Neutrophil (primary cell): ENCODE results near the gene ALPK1.

ENCODE experiments used
- H3K27ac ChIP-seq: fragments of 200-600 bp; sonication (generic); 2 replicates; pipeline ENCODE4 v1.5.1; 2016; ENCODE audit warnings: mild to moderate bottlenecking, moderate library complexity
- H3K27me3 ChIP-seq: fragments of 200-600 bp; sonication (generic); 2 replicates; pipeline ENCODE4 v1.6.0; 2016; ENCODE audit warnings: mild to moderate bottlenecking
- H3K36me3 ChIP-seq: fragments of 200-600 bp; sonication (generic); 2 replicates; pipeline ENCODE4 v1.5.1; 2017
- H3K4me1 ChIP-seq, 2 experiments: fragments of 200-600 bp in 1 of 2; sonication (generic) in 1 of 2; 1 replicate in 1 of 2; 2 replicates in 1 of 2; pipeline versions ENCODE4 v1.5.1 to v1.6.1; 2013 to 2016; ENCODE audit warnings: low read depth in 1 of 2, low read length in 1 of 2, mild to moderate bottlenecking in 1 of 2, moderate library complexity in 1 of 2; ENCODE audit not compliant: control insufficient read depth in 1 of 2, insufficient read depth in 1 of 2
- H3K4me3 ChIP-seq, 2 experiments: fragments of 200-600 bp in 1 of 2; sonication (generic) in 1 of 2; 1 replicate in 1 of 2; 2 replicates in 1 of 2; pipeline ENCODE4 v1.5.1; 2013 to 2016; ENCODE audit warnings: low read depth in 1 of 2, low read length in 1 of 2, mild to moderate bottlenecking in 1 of 2, moderate library complexity in 1 of 2
- H3K9me3 ChIP-seq: fragments of 200-600 bp; sonication (generic); 2 replicates; pipeline ENCODE4 v1.5.1; 2016
- TF ChIP-seq, protein P1 (sequence below): fragments of 200-600 bp; sonication (generic); IDR thresholded peaks from 2 replicates; pipeline ENCODE4 v1.5.1; 2016; ENCODE audit warnings: antibody characterized with exemption

ALPK1 gene

GRCh38 chr4:112355662-112356061, 58.5 kb downstream of the ALPK1 start:
- Histone ChIP-seq H3K27me3 (no peaks in the 10 kb centered on the region), H3K27ac (no peak overlapping the region), H3K9me3 (no peaks in the 10 kb centered on the region), H3K4me3 (no peak overlapping the region), H3K36me3 (peaks cover 33% of the 10 kb centered on the region), H3K4me1 (no peaks in the 10 kb centered on the region)
- TF ChIP-seq, protein P1, sequence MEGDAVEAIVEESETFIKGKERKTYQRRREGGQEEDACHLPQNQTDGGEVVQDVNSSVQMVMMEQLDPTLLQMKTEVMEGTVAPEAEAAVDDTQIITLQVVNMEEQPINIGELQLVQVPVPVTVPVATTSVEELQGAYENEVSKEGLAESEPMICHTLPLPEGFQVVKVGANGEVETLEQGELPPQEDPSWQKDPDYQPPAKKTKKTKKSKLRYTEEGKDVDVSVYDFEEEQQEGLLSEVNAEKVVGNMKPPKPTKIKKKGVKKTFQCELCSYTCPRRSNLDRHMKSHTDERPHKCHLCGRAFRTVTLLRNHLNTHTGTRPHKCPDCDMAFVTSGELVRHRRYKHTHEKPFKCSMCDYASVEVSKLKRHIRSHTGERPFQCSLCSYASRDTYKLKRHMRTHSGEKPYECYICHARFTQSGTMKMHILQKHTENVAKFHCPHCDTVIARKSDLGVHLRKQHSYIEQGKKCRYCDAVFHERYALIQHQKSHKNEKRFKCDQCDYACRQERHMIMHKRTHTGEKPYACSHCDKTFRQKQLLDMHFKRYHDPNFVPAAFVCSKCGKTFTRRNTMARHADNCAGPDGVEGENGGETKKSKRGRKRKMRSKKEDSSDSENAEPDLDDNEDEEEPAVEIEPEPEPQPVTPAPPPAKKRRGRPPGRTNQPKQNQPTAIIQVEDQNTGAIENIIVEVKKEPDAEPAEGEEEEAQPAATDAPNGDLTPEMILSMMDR, result no peak

DNA sequence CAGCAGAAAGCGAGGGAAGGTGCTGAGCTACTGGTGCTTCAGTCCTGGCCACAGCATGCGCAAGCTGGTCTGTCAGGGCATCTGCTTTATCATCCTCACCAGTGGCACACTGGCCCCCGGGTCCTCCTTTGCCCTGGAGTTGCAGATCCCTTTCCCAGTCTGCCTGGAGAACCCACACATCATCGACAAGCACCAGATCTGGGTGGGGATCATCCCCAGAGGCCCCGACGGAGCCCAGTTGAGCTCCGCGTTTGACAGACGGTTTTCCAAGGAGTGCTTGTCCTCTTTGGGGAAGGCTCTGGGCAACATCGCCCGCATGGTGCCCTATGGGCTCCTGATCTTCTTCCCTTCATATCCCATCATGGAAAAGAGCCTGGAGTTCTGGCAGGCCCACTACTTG, 60.3 kb downstream of the ALPK1 start:
- Histone ChIP-seq H3K9me3 (no peaks in the 10 kb centered on the region), H3K4me1 (no peaks in the 10 kb centered on the region), H3K27ac (no peak overlapping the region), H3K27me3 (no peaks in the 10 kb centered on the region), H3K4me3 (no peak overlapping the region), H3K36me3 (peaks cover 39% of the 10 kb centered on the region)
- TF ChIP-seq, protein P1, result no peak

- Histone ChIP-seq H3K27me3 (no peaks in the 10 kb centered on the region), H3K36me3 (peaks cover 39% of the 10 kb centered on the region)
Measured at GRCh38 chr4:112357897-112358296, 60.7 kb downstream of the ALPK1 start.

DNA sequence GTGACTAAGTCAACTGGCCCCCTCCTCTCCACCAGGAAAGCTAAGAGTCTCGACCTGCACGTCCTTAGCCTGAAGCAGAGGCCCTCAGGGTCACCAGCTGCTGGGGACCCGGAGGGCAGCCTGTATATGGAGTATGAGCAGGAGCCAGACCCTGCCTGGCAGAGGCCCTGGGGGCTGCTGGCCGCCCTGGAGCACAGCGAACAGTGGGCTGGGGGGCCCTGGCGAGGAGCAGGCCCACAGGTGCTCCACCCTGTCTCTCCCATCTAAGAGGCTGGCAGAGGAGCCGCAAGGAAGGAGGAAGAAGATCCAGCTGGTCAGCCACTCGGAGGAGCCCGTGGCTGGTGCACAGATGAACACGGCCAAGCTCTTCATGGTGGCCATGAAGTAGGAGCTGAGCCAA, 61.2 kb downstream of the ALPK1 start:
- Histone ChIP-seq H3K36me3 (peaks cover 39% of the 10 kb centered on the region), H3K27me3 (no peaks in the 10 kb centered on the region), H3K4me3 (no peak overlapping the region), H3K27ac (no peak overlapping the region), H3K9me3 (no peaks in the 10 kb centered on the region), H3K4me1 (no peaks in the 10 kb centered on the region)
- TF ChIP-seq, protein P1, result no peak

More at GRCh38 chr4:112357897-112358296, 60.7 kb downstream of the ALPK1 start:
- Histone ChIP-seq H3K27ac (no peak overlapping the region), H3K4me3 (no peak overlapping the region), H3K9me3 (no peaks in the 10 kb centered on the region), H3K4me1 (no peaks in the 10 kb centered on the region)
- TF ChIP-seq, protein P1, result no peak

DNA sequence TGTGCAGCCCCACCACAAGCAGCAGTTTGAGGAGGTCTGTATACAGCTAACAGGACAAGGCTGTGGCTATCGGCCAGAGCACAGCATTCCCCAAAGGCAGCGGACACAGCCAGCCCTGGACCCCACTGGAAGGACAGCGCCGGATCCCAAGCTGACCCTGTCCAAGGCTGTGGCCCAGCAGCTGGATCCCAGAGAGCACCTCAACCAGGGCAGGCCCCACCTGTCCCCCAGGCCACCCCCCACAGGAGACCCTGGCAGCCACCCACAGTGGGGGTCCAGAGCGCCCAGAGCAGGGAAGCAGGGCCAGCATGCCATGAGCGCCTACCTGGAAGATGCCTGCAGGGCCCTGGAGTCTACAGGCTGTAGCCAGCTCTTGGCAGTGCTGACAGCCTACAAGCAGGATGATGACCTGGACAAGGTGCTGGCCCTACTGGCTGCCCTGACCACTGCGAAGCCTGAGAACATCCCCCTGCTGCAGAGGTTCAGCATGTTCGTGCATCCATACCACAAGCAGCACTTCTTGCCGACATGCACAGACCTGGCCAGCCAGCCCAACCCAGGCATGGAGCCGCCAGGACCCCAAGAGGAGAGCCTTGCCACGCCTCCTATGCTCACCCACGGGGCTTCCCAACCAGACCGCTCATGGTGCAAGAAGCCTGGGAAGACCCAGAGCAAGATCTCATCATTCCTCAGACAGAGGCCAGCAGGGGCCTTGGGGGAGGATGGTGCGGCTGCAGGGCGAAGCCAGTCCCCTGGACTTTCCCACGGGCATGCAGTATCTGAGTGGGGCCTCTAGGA, 62.0 kb downstream of the ALPK1 start:
- Histone ChIP-seq H3K4me1 (no peaks in the 10 kb centered on the region), H3K27ac (no peak overlapping the region), H3K4me3 (no peak overlapping the region), H3K9me3 (no peaks in the 10 kb centered on the region), H3K27me3 (no peaks in the 10 kb centered on the region), H3K36me3 (peaks cover 39% of the 10 kb centered on the region)
- TF ChIP-seq, protein P1, result no peak
